K562 (cell line): ENCODE measurements around the gene LRP1. TPM values are rescaled to one million over a fixed set of nuclear protein-coding genes. Genes with fewer than 3 reads are reported as not detected.
A peak's percentile ranks its signal among the peaks of the same experiment; 100 is the strongest.

Experiments used
- CBX8 ChIP-seq: fragments of 200-600 bp; sonication (generic); IDR thresholded peaks from 2 replicates; pipeline ENCODE4 v1.6.1; 2012; ENCODE audit warnings: borderline replicate concordance, mixed run types, low read depth, mild to moderate bottlenecking, moderate library complexity, mixed read lengths, low read length, control low read depth, inconsistent platforms; ENCODE audit not compliant: poor library complexity, severe bottlenecking; ENCODE audit errors: extremely low read depth
- EHMT2 ChIP-seq: fragments of 450-650 bp; IDR thresholded peaks from 2 replicates; pipeline ENCODE4 v1.6.1; 2018; ENCODE audit warnings: antibody characterized with exemption
- GTF2A2 ChIP-seq: IDR thresholded peaks from 2 replicates; pipeline ENCODE4 v1.6.1; 2016; ENCODE audit warnings: mild to moderate bottlenecking, missing genetic modification characterization, missing compliant biosample characterization
- MBD2 ChIP-seq: sonication (generic); IDR thresholded peaks from 2 replicates; pipeline ENCODE4 v1.6.1; 2016; ENCODE audit warnings: low read depth, borderline replicate concordance
- RBFOX2 ChIP-seq: fragments of 200-400 bp; formaldehyde crosslinking; IDR thresholded peaks from 2 replicates; pipeline ENCODE4 v1.6.1; 2017; ENCODE audit warnings: low read depth, mild to moderate bottlenecking, low read length, moderate library complexity
- SIX5 ChIP-seq, 2 experiments: IDR thresholded peaks; 2 replicates each; pipeline ENCODE4 v1.6.1; 2011; ENCODE audit warnings: low read length in 2 of 2, borderline replicate concordance in 1 of 2, low read depth in 1 of 2, mild to moderate bottlenecking in 1 of 2, moderate library complexity in 1 of 2; ENCODE audit not compliant: insufficient read depth in 1 of 2
- TOE1 ChIP-seq, 2 experiments: fragments of 450-650 bp in 1 of 2; sonication (generic) in 1 of 2; formaldehyde crosslinking in 1 of 2; IDR thresholded peaks; 2 replicates each; pipeline versions ENCODE4 v1.7.1 to v1.8.0; 2016 to 2022; ENCODE audit warnings: borderline replicate concordance in 2 of 2, mild to moderate bottlenecking in 2 of 2, antibody characterized with exemption in 1 of 2, inconsistent platforms in 1 of 2, low read depth in 1 of 2, missing genetic modification reagents in 1 of 2, moderate library complexity in 1 of 2
- YY1 ChIP-seq, 3 experiments: IDR thresholded peaks; 2 replicates each; pipeline ENCODE4 v1.6.1; 2011; ENCODE audit warnings: low read length in 2 of 3, mild to moderate bottlenecking in 2 of 3, moderate library complexity in 2 of 3, borderline replicate concordance in 1 of 3, control low read depth in 1 of 3, low read depth in 1 of 3; ENCODE audit not compliant: insufficient read depth in 3 of 3, insufficient replicate concordance in 2 of 3, control insufficient read depth in 1 of 3, insufficient read length in 1 of 3; ENCODE audit errors: extremely low read depth in 1 of 3
- ZNF121 ChIP-seq: sonication (generic); formaldehyde crosslinking; conservative IDR thresholded peaks from 2 replicates; pipeline ENCODE4 v1.8.0; 2022; ENCODE audit warnings: missing genetic modification reagents
- ZNF551 ChIP-seq: fragments of 250-450 bp; sonication (Bioruptor Pico); IDR thresholded peaks from 2 replicates; pipeline ENCODE4 v1.5.0; 2021; ENCODE audit warnings: mild to moderate bottlenecking, moderate library complexity
- ZNF583 ChIP-seq: fragments of 250-450 bp; sonication (Bioruptor Pico); IDR thresholded peaks from 2 replicates; pipeline ENCODE4 v1.4.0; 2020
- ZNF764 ChIP-seq: fragments of 250-450 bp; sonication (Bioruptor Pico); IDR thresholded peaks from 2 replicates; pipeline ENCODE4 v1.4.0; 2020; ENCODE audit warnings: low read depth, mild to moderate bottlenecking, moderate library complexity
- polyA plus RNA-seq, 8 experiments: library from polyadenylated mRNA; depleted of rRNA in 4 of 8; stranded (reverse) in 5 of 8; unstranded in 3 of 8; fragments of >200 nt; fragmentation: Nextera tagmentation in 2 of 8; fragmentation: Illumina TruSeq in 1 of 8; extraction: Ambion mirVana in 2 of 8; extraction: Trizol in 1 of 8; gene quantifications; 2 replicates each; pipeline versions ENCODE4 v1.2.1 to v1.2.3, GENCODE V29; 2011 to 2014; ENCODE audit warnings: inconsistent platforms in 1 of 8, missing spikeins in 1 of 8
- total RNA-seq, 7 experiments: library from RNA; depleted of rRNA in 6 of 7; stranded (reverse); fragments of >200 nt in 6 of 7; fragmentation: Illumina TruSeq in 2 of 7; extraction: Trizol in 2 of 7; gene quantifications; 2 replicates each; pipeline versions ENCODE4 v1.2.1 to v1.2.3, GENCODE V29; 2011 to 2021; ENCODE audit warnings: low replicate concordance in 1 of 7
- TF ChIP-seq, protein P1 (sequence below): fragments of 250-450 bp; sonication (Bioruptor Pico); IDR thresholded peaks from 2 replicates; pipeline ENCODE4 v1.4.0; 2020; ENCODE audit warnings: borderline replicate concordance
- TF ChIP-seq, protein P2 (sequence below): fragments of 250-450 bp; sonication (Bioruptor Pico); IDR thresholded peaks from 2 replicates; pipeline ENCODE4 v1.8.0; 2021; ENCODE audit warnings: moderate library complexity, mild to moderate bottlenecking, inconsistent platforms
- TF ChIP-seq, protein P3 (sequence below): fragments of 450-650 bp; formaldehyde crosslinking; IDR thresholded peaks from 2 replicates; pipeline ENCODE4 v1.4.0; 2020; ENCODE audit warnings: mild to moderate bottlenecking, mixed read lengths
- TF ChIP-seq, protein P4 (sequence below): fragments of 450-650 bp; IDR thresholded peaks from one replicate; pipeline ENCODE4 v1.6.1; 2018; ENCODE audit warnings: mild to moderate bottlenecking, moderate library complexity; ENCODE audit not compliant: partially characterized antibody
- TF ChIP-seq, protein P5 (sequence below): IDR thresholded peaks from 2 replicates; pipeline ENCODE4 v1.6.1; 2011; ENCODE audit warnings: borderline replicate concordance, low read depth, mild to moderate bottlenecking, moderate library complexity, low read length; ENCODE audit not compliant: insufficient read depth, poor library complexity, severe bottlenecking

LRP1 gene
- total and polyA plus RNA-seq, 9 of the 15 experiments (the other 6 are each of a cell fraction or from before 2014, with no cell fraction given) = 0.04 to 0.64 (median 0.19) TPM; not detected in 2

DNA sequence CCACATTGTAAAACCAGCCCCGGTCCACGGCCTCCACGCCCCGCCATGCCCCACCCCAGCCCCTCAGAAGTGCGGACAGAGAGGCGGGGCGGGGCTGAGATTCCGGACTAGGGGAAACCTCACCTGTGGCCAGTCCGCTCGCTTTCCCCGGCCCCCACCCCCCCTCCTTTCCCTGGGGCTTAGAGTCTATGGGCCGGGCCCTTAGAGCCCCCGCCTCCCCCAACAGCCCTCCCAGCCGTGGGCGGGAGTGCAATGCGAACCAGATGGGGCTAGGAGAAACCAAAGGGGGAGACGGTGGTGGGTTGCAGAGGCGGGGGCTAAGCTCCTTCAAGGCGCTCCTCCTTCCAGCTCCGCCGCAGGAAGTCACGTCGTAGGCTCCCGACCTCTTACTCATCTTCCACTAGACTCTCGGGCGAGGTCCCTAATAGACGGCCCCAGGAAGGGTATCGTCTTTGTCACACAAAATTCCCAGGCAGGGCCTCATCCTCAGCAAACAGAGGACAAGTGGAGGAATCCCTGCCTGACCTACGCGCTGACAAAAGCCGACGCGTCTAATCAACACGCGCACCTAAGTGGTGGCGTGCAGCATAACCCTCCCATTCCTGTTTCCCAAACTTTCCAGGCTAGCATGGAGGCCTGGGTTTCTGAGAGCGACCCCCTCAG is 40.5 kb upstream of the LRP1 start (continued):
- TF ChIP-seq CBX8 = no peak
- TF ChIP-seq, protein P1, sequence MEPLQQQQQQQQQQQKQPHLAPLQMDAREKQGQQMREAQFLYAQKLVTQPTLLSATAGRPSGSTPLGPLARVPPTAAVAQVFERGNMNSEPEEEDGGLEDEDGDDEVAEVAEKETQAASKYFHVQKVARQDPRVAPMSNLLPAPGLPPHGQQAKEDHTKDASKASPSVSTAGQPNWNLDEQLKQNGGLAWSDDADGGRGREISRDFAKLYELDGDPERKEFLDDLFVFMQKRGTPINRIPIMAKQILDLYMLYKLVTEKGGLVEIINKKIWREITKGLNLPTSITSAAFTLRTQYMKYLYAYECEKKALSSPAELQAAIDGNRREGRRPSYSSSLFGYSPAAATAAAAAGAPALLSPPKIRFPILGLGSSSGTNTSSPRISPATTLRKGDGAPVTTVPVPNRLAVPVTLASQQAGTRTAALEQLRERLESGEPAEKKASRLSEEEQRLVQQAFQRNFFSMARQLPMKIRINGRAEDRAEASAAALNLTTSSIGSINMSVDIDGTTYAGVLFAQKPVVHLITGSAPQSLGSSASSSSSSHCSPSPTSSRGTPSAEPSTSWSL = no peak
- TF ChIP-seq, protein P2, sequence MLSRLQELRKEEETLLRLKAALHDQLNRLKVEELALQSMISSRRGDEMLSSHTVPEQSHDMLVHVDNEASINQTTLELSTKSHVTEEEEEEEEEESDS (CRISPR knock-in tag) = no peak
- TF ChIP-seq ZNF583 (CRISPR knock-in tag) = no peak
- TF ChIP-seq, protein P3, sequence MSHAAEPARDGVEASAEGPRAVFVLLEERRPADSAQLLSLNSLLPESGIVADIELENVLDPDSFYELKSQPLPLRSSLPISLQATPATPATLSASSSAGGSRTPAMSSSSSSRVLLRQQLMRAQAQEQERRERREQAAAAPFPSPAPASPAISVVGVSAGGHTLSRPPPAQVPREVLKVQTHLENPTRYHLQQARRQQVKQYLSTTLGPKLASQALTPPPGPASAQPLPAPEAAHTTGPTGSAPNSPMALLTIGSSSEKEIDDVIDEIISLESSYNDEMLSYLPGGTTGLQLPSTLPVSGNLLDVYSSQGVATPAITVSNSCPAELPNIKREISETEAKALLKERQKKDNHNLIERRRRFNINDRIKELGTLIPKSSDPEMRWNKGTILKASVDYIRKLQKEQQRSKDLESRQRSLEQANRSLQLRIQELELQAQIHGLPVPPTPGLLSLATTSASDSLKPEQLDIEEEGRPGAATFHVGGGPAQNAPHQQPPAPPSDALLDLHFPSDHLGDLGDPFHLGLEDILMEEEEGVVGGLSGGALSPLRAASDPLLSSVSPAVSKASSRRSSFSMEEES (CRISPR knock-in tag) = no peak
- TF ChIP-seq TOE1 (IDR thresholded peaks at IDR 0.05; ENCODE audit: borderline replicate concordance) = no peak
- no peak for TF ChIP-seq TOE1 (CRISPR knock-in tag; IDR thresholded peaks at IDR 0.05; ENCODE audit: borderline replicate concordance, low read depth)
- TF ChIP-seq RBFOX2 = peak; percentile 74
- TF ChIP-seq ZNF551 (CRISPR knock-in tag) = no peak
- TF ChIP-seq GTF2A2 (tag) = no peak
- TF ChIP-seq, protein P4, sequence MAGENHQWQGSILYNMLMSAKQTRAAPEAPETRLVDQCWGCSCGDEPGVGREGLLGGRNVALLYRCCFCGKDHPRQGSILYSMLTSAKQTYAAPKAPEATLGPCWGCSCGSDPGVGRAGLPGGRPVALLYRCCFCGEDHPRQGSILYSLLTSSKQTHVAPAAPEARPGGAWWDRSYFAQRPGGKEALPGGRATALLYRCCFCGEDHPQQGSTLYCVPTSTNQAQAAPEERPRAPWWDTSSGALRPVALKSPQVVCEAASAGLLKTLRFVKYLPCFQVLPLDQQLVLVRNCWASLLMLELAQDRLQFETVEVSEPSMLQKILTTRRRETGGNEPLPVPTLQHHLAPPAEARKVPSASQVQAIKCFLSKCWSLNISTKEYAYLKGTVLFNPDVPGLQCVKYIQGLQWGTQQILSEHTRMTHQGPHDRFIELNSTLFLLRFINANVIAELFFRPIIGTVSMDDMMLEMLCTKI = no peak
- peak in 2 of 3 experiments; percentile 7 to 32 for TF ChIP-seq YY1 (IDR thresholded peaks at IDR 0.05; ENCODE audit: borderline replicate concordance in 1 of 3, control insufficient read depth in 1 of 3, extremely low read depth in 1 of 3, insufficient read depth in 3 of 3, insufficient read length in 1 of 3, insufficient replicate concordance in 2 of 3, low read depth in 1 of 3, low read length in 2 of 3)
- no peak for TF ChIP-seq EHMT2
- no peak for TF ChIP-seq ZNF764 (CRISPR knock-in tag)
- TF ChIP-seq, protein P5, sequence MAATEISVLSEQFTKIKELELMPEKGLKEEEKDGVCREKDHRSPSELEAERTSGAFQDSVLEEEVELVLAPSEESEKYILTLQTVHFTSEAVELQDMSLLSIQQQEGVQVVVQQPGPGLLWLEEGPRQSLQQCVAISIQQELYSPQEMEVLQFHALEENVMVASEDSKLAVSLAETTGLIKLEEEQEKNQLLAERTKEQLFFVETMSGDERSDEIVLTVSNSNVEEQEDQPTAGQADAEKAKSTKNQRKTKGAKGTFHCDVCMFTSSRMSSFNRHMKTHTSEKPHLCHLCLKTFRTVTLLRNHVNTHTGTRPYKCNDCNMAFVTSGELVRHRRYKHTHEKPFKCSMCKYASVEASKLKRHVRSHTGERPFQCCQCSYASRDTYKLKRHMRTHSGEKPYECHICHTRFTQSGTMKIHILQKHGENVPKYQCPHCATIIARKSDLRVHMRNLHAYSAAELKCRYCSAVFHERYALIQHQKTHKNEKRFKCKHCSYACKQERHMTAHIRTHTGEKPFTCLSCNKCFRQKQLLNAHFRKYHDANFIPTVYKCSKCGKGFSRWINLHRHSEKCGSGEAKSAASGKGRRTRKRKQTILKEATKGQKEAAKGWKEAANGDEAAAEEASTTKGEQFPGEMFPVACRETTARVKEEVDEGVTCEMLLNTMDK = no peak
- TF ChIP-seq MBD2 = no peak
- TF ChIP-seq SIX5 (IDR thresholded peaks at IDR 0.05; ENCODE audit: borderline replicate concordance in 1 of 2, insufficient read depth in 1 of 2, low read depth in 1 of 2, low read length in 2 of 2) = no peak
- no peak for TF ChIP-seq ZNF121 (CRISPR knock-in tag)
